Mesodermal cell (in vitro differentiated cells): ENCODE results near the gene KRTAP10-4.
A peak's percentile ranks its signal among the peaks of the same experiment; 100 is the strongest.
"Not testable (repeated sequence)": the region's sequence is repeated elsewhere in the genome, so short reads cannot be mapped to it uniquely, and the experiment has no call there.

Source experiments
- H3K27ac ChIP-seq: 2 replicates; pipeline ENCODE4 v1.7.0; 2013; ENCODE audit warnings: mild to moderate bottlenecking, low read depth, low read length, moderate library complexity; ENCODE audit not compliant: severe bottlenecking
- H3K36me3 ChIP-seq: 2 replicates; pipeline ENCODE4 v1.7.1; 2013; ENCODE audit warnings: mild to moderate bottlenecking, low read length, moderate library complexity; ENCODE audit not compliant: control insufficient read depth, insufficient read depth
- H3K4me1 ChIP-seq: one replicate; pipeline ENCODE4 v1.7.1; 2013; ENCODE audit warnings: mild to moderate bottlenecking, low read length; ENCODE audit not compliant: insufficient read depth, control insufficient read depth, poor library complexity, severe bottlenecking
- H3K4me3 ChIP-seq: 2 replicates; pipeline ENCODE4 v1.7.0; 2013; ENCODE audit warnings: low read length, control low read depth, mild to moderate bottlenecking; ENCODE audit not compliant: insufficient read depth, poor library complexity, severe bottlenecking; ENCODE audit errors: extremely low read depth
- H3K9me3 ChIP-seq: 2 replicates; pipeline ENCODE4 v1.7.1; 2013; ENCODE audit warnings: mild to moderate bottlenecking, low read length, moderate library complexity; ENCODE audit not compliant: control insufficient read depth
- WGBS, 2 experiments: methylation state at CpG; one replicate each; pipeline ENCODE4 v1.1.5; 2013; ENCODE audit warnings: missing lambda C conversion rate in 2 of 2; ENCODE audit not compliant: insufficient coverage in 2 of 2; 5-methylcytosine and 5-hydroxymethylcytosine counted together

KRTAP10-4 gene

DNA sequence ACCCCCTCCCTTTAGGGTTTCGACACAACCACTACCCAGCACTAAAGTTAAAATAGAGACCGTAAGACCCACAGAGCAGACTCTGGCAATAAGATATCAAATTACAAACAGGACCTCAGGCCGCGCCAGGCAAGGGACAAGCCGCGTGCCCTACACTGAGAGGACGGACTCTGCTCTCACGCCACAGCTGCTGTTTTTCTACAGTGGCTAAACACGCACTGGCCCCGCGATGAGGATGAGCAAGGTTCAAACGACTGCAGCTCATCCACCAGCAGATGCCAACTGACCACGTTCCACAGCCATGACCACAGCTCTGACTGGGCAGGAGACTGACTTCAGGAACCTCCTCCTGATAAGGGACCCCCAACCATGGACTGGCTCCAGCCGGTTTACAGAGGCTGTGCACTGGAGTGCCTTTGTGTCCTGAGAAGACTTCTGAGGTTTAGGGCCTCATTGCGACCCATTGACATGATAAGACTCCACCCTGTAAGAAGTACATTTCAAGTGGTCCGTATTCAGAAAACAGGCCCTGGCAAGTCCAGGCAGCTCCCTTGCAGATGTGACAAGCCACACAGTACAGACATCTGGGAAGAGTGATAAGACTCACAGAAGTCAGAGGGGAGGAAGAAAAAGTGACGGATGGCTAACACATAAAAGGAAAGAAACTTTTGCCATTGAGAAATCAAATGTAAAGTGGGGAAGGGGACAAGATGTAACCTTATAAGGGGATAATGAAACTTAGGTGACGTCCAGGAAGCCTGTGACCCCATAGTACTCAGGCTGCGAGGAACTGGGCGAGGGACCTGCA lies 20.3 kb downstream of the KRTAP10-4 start:
- WGBS, 2 experiments: 79 to 82% methylated on average over 19 to 20 of the region's 20 CpGs
- Histone ChIP-seq H3K27ac (peak overlapping the region; percentile 67), H3K9me3 (peaks cover 2% of the 10 kb centered on the region), H3K36me3 (no peaks in the 10 kb centered on the region), H3K4me1 (peaks cover 10% of the 10 kb centered on the region), H3K4me3 (no peak overlapping the region)

DNA sequence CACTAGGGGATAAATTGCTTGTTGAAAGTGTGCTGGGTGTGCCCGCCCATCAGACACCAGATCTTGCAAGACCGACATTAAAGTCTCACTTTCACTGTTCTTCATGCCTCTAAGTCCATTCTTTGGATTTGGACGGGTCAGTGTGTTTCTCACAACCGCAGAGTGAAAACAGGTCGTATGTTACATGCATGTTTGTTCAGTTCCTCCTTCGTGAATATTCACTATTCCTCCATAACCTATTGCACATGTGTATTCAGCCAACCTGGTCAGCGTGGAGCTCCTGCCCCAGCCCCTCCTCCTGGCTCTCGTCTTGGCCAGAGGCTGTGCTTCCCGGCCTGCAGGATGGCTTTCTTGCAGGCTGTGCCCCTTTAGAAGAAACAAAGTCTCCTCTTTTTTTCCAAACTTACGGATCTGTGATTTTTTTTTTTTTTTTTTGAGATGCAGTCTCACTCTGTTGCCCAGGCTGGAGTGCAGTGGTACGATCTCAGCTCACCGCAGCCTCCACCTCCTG lies 20.9 kb downstream of the KRTAP10-4 start:
- peaks cover 10% of the 10 kb centered on the region for H3K4me1 ChIP-seq
- H3K36me3 ChIP-seq: no peaks in the 10 kb centered on the region
- no peak overlapping the region for H3K27ac ChIP-seq
- whole genome bisulfite sequencing, 2 experiments: 92 to 95% methylated on average over 7 to 11 of the region's 12 CpGs
- no peak overlapping the region for H3K4me3 ChIP-seq
- H3K9me3 ChIP-seq: peaks cover 3% of the 10 kb centered on the region

- Histone ChIP-seq H3K4me3 (no peak overlapping the region), H3K4me1 (peaks cover 10% of the 10 kb centered on the region), H3K9me3 (peaks cover 3% of the 10 kb centered on the region), H3K27ac (no peak overlapping the region), H3K36me3 (no peaks in the 10 kb centered on the region)
- 98 to 100% methylated on average over 2 to 5 of the region's 6 CpGs for WGBS, 2 experiments
Observed at GRCh38 chr21:44595524-44595923, 22.0 kb downstream of the KRTAP10-4 start.

- 97 to 98% methylated on average over 5 to 7 of the region's 9 CpGs for WGBS, 2 experiments
- Histone ChIP-seq H3K36me3 (no peaks in the 10 kb centered on the region), H3K4me1 (peaks cover 10% of the 10 kb centered on the region), H3K9me3 (peaks cover 3% of the 10 kb centered on the region), H3K27ac (no peak overlapping the region), H3K4me3 (no peak overlapping the region)
Observed at GRCh38 chr21:44596068-44596725, 22.7 kb downstream of the KRTAP10-4 start.

DNA sequence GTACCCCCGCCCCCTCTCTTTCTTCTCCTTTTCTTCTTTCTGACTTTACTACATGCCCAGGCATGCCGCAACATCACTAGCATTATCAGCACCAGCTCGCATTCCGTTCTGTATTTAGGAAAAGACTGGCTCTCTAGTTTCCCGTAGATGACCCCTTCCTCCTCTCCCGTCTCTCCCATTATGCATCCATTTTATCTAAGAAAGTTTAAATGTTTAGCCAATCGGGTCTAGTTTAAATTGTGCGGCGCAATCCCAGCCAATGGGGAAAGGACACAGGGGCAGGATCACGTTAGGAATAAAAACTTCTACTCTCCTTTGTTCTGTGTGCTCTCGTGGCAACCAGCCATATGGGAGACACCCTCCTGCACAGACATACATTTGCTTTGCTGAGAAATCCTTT lies 24.5 kb downstream of the KRTAP10-4 start:
- WGBS, 2 experiments: 74 to 75% methylated on average over 10 to 11 of the region's 11 CpGs
- no peak overlapping the region for H3K4me3 ChIP-seq
- peak overlapping the region; percentile 51 for H3K27ac ChIP-seq

DNA sequence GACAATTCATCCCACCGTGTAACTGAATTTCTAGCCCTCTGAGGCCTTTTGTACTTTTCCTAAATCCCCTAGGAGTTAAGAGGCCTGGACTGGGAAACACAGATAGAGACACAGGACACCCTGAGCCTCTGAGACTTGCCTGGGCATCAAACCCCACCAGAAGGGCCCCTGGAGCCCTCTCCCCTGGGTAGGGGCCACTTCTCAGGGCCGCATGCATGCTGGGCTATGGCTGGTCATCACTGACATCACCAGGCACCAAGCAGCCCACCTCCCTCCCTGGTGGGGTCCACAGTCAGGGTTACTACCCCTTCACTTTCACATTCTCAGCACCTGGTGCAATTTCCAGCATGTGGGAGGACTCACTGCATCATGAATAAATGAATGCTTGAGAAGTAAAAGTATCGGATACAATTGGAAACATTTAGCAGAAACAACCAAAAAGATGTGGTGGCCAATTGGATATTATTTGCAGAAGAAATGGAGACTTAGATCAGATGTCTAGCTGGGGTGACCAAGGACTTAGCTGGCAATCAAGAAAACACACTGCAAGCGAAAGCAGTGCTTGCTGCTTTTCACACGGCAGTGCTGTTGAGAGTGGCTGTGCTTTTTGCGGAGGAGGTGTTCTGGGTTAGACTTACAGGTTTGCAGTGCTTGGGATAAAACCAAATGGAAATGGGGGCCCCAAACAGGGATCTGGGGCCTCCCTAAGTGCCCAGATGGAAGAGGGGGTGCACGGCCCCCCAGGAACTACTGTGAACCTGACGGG lies 25.9 kb downstream of the KRTAP10-4 start:
- Histone ChIP-seq H3K36me3 (no peaks in the 10 kb centered on the region), H3K27ac (no peak overlapping the region), H3K9me3 (peaks cover 4% of the 10 kb centered on the region), H3K4me3 (no peak overlapping the region), H3K4me1 (no peaks in the 10 kb centered on the region)
- WGBS, 2 experiments: 89 to 100% methylated on average over 4 to 6 of the region's 8 CpGs

More for the DNA sequence above, 24.5 kb downstream of the KRTAP10-4 start:
- peaks cover 3% of the 10 kb centered on the region for H3K9me3 ChIP-seq
- peaks cover 10% of the 10 kb centered on the region for H3K4me1 ChIP-seq
- H3K36me3 ChIP-seq: no peaks in the 10 kb centered on the region

DNA sequence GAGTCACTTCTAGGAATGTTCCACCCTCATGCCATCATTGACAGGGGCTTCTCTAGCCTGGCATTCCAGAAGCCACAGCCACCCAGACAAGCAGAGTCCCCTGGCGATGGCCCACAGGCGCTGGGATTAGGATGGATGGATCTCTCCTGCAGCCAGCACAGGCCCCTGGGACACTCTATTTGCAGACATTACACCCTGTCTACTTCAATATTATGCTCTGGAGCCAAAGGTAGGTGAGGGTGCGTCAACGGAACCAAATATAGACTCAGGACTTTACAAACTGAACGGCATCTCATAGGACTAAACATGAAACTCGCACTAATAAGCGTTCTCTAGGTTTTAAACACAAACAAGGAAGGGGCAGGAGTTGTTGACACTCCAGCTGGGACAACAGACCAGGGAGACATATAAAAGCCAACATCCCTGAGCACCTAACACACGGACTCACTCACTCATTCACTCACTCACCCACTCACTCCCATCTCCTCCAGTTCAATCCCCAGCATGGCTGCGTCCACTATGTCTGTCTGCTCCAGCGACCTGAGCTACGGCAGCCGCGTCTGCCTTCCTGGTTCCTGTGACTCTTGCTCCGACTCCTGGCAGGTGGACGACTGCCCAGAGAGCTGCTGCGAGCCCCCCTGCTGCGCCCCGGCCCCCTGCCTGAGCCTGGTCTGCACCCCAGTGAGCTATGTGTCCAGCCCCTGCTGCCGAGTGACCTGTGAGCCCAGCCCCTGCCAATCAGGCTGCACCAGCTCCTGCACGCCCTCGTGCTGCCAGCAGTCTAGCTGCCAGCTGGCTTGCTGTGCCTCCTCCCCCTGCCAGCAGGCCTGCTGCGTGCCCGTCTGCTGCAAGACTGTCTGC lies 26.8 kb downstream of the KRTAP10-4 start, which contains the start of gene KRTAP10-7:
KRTAP10-7 (plus strand) TSS at position 480 of the 861 bp plus-strand sequence; CDS start at position 505, 25 bp downstream.
- WGBS, 2 experiments: 94 to 98% methylated on average over 7 to 8 of the region's 23 CpGs
- not testable (repeated sequence) for H3K4me3 ChIP-seq, H3K36me3 ChIP-seq, H3K9me3 ChIP-seq, H3K27ac ChIP-seq, H3K4me1 ChIP-seq

DNA sequence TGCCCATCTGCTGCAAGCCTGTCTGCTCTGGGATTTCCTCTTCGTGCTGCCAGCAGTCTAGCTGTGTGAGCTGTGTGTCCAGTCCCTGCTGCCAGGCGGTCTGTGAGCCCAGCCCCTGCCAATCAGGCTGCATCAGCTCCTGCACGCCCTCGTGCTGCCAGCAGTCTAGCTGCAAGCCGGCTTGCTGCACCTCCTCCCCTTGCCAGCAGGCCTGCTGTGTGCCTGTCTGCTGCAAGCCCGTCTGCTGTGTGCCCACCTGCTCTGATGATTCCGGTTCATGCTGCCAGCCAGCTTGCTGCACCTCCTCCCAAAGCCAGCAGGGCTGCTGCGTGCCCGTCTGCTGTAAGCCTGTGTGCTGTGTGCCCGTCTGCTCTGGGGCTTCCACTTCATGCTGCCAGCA lies 27.6 kb downstream of the KRTAP10-4 start:
- not testable (repeated sequence) for H3K9me3 ChIP-seq, H3K4me3 ChIP-seq, H3K4me1 ChIP-seq, H3K36me3 ChIP-seq, H3K27ac ChIP-seq
- WGBS, 2 experiments: 83 to 93% methylated on average over 7 to 10 of the region's 10 CpGs

- Histone ChIP-seq H3K4me1 (no peaks in the 10 kb centered on the region), H3K27ac (no peak overlapping the region), H3K4me3 (no peak overlapping the region), H3K9me3 (peaks cover 6% of the 10 kb centered on the region), H3K36me3 (no peaks in the 10 kb centered on the region)
- WGBS, 2 experiments: 89 to 96% methylated on average over 18 of the region's 23 CpGs
Observed at GRCh38 chr21:44601596-44602462, 28.3 kb downstream of the KRTAP10-4 start.
